Measurements from ENCODE around the gene PCDH9. TPM values are rescaled to one million over a fixed set of nuclear protein-coding genes. Genes with fewer than 3 reads are reported as not detected.
A peak's percentile ranks its signal among the peaks of the same experiment; 100 is the strongest.

The PCDH9 gene, protein sequence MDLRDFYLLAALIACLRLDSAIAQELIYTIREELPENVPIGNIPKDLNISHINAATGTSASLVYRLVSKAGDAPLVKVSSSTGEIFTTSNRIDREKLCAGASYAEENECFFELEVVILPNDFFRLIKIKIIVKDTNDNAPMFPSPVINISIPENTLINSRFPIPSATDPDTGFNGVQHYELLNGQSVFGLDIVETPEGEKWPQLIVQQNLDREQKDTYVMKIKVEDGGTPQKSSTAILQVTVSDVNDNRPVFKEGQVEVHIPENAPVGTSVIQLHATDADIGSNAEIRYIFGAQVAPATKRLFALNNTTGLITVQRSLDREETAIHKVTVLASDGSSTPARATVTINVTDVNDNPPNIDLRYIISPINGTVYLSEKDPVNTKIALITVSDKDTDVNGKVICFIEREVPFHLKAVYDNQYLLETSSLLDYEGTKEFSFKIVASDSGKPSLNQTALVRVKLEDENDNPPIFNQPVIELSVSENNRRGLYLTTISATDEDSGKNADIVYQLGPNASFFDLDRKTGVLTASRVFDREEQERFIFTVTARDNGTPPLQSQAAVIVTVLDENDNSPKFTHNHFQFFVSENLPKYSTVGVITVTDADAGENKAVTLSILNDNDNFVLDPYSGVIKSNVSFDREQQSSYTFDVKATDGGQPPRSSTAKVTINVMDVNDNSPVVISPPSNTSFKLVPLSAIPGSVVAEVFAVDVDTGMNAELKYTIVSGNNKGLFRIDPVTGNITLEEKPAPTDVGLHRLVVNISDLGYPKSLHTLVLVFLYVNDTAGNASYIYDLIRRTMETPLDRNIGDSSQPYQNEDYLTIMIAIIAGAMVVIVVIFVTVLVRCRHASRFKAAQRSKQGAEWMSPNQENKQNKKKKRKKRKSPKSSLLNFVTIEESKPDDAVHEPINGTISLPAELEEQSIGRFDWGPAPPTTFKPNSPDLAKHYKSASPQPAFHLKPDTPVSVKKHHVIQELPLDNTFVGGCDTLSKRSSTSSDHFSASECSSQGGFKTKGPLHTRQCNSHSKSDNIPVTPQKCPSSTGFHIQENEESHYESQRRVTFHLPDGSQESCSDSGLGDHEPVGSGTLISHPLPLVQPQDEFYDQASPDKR (N-terminal part only)
- total RNA-seq, result 1 to 10 TPM in 1 of 4 donors, under 1 TPM in 3; 0.64 to 1.1 (median 0.82) TPM

- TF ChIP-seq POLR2A (IDR thresholded peaks at IDR 0.05) (peak in 1 of 2 donors; percentile 41), EP300 (IDR thresholded peaks at IDR 0.05) (no peak)
- Histone ChIP-seq H3K4me1 (peaks cover 9% of the 10 kb centered on the region), H3K9me3 (no peaks in the 10 kb centered on the region), H3K36me3 (no peaks in the 10 kb centered on the region), H3K27me3 (peaks cover 16% of the 10 kb centered on the region), H3K4me3 (peak within 1 kb of the TSS; percentile 86), H3K27ac (peak within 1 kb of the TSS; percentile 79)
- WGBS, result under 1% methylated on average over 26 of the region's 26 CpGs
- no peak for DNase-seq (ENCODE audit: low spot score in 2 of 2)
These were observed at the start of gene PCDH9 for GRCh38 chr13:67229481-67230403. TSS of gene PCDH9 (minus strand) at chr13:67230336. CDS start at chr13:67228440, 1,896 bp downstream.

GRCh38 chr13:67278235-67278634 lies 48.1 kb upstream of the PCDH9 start:
- no peaks in the 10 kb centered on the region for H3K27me3 ChIP-seq
- H3K4me3 ChIP-seq, result no peak overlapping the region
- no peaks in the 10 kb centered on the region for H3K36me3 ChIP-seq
- H3K9me3 ChIP-seq, result no peaks in the 10 kb centered on the region
- H3K4me1 ChIP-seq, result no peaks in the 10 kb centered on the region
- 79% methylated on average over 2 of the region's 2 CpGs for WGBS
- no peak for DNase-seq (ENCODE audit: low spot score in 2 of 2)
- H3K27ac ChIP-seq, result no peak overlapping the region
- TF ChIP-seq CTCF (IDR thresholded peaks at IDR 0.05) (no peak), POLR2A (IDR thresholded peaks at IDR 0.05) (no peak), POLR2AphosphoS5 (IDR thresholded peaks at IDR 0.05) (no peak), EP300 (IDR thresholded peaks at IDR 0.05) (no peak)

DNA sequence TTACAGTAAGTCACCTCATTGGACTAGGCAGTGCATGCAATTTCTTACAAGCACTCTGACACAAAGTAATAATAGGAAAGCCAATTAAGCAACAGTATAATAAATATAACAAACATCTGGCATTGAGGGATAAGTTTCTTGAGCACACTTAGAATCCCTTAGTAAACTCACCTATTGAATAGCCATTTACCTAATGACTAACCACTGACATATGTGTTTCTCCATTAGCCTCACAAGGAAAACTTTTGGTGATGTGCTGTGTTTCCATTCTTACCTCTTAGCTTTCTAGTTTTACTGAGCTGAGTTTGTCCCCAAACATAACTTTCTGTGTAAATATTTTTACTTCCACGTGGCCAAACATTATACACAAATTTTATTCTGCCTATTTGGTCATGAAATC lies 47.4 kb upstream of the PCDH9 start:
- Histone ChIP-seq H3K4me1 (no peaks in the 10 kb centered on the region), H3K27ac (no peak overlapping the region), H3K27me3 (no peaks in the 10 kb centered on the region), H3K9me3 (no peaks in the 10 kb centered on the region), H3K4me3 (no peak overlapping the region), H3K36me3 (no peaks in the 10 kb centered on the region)
- DNase-seq (ENCODE audit: low spot score in 2 of 2), result no peak
- TF ChIP-seq POLR2A (IDR thresholded peaks at IDR 0.05) (no peak), POLR2AphosphoS5 (IDR thresholded peaks at IDR 0.05) (no peak), EP300 (IDR thresholded peaks at IDR 0.05) (no peak), CTCF (IDR thresholded peaks at IDR 0.05) (no peak)
- 69% methylated on average over 1 of the region's 1 CpG for WGBS

- DNase-seq (ENCODE audit: low spot score in 2 of 2), result no peak
- WGBS, result 54% methylated on average over 6 of the region's 6 CpGs
These were observed 45.3 kb upstream of the PCDH9 start for GRCh38 chr13:67275351-67275960.

More at GRCh38 chr13:67275351-67275960, 45.3 kb upstream of the PCDH9 start:
- no peaks in the 10 kb centered on the region for H3K27me3 ChIP-seq
- no peak overlapping the region for H3K4me3 ChIP-seq
- no peaks in the 10 kb centered on the region for H3K4me1 ChIP-seq
- TF ChIP-seq POLR2AphosphoS5 (IDR thresholded peaks at IDR 0.05) (no peak), CTCF (IDR thresholded peaks at IDR 0.05) (no peak), POLR2A (IDR thresholded peaks at IDR 0.05) (no peak), EP300 (IDR thresholded peaks at IDR 0.05) (no peak)
- H3K9me3 ChIP-seq, result no peaks in the 10 kb centered on the region
- no peaks in the 10 kb centered on the region for H3K36me3 ChIP-seq
- no peak overlapping the region for H3K27ac ChIP-seq

Measured in suprapubic skin (tissue), 4 donors.